GM21576 (cell line): ENCODE data around the gene FLNC.

Experiments used
- ATAC-seq: cut with Tn5 transposase; IDR thresholded peaks from one replicate; pipeline ENCODE4 v1.9.1; 2021; ENCODE audit warnings: mild to moderate bottlenecking, moderate library complexity; ENCODE audit not compliant: unreplicated experiment

The FLNC gene

GRCh38 chr7:128878226-128879105 is 48.3 kb downstream of the FLNC start:
- ATAC-seq, result no peak

- no peak for ATAC-seq
These were observed 49.3 kb downstream of the FLNC start for GRCh38 chr7:128879461-128879938.

- no peak for ATAC-seq
These were observed 49.9 kb downstream of the FLNC start for GRCh38 chr7:128879939-128880746.

- no peak for ATAC-seq
These were observed 50.7 kb downstream of the FLNC start for GRCh38 chr7:128880791-128881457.

- no peak for ATAC-seq
These were observed 51.4 kb downstream of the FLNC start for GRCh38 chr7:128881458-128882125.

GRCh38 chr7:128882134-128882533 is 51.9 kb downstream of the FLNC start:
- no peak for ATAC-seq

- peak; percentile 76 for ATAC-seq
These were observed 53.6 kb downstream of the FLNC start for GRCh38 chr7:128883622-128884448.

GRCh38 chr7:128884561-128885369 is 54.6 kb downstream of the FLNC start:
- no peak for ATAC-seq

- ATAC-seq, result no peak
These were observed 55.4 kb downstream of the FLNC start for GRCh38 chr7:128885370-128886187.

GRCh38 chr7:128886391-128887168 is 56.4 kb downstream of the FLNC start:
- ATAC-seq, result no peak

- no peak for ATAC-seq
These were observed 57.2 kb downstream of the FLNC start for GRCh38 chr7:128887169-128888038.

GRCh38 chr7:128888039-128888755 is 58.0 kb downstream of the FLNC start:
- no peak for ATAC-seq

- ATAC-seq, result no peak
These were observed 58.5 kb downstream of the FLNC start for GRCh38 chr7:128888756-128889095.

GRCh38 chr7:128889121-128889520 is 58.9 kb downstream of the FLNC start:
- ATAC-seq, result no peak

- no peak for ATAC-seq
These were observed 60.3 kb downstream of the FLNC start for GRCh38 chr7:128890306-128891109.
